SK-N-SH (cell line): Measurements from ENCODE around the gene WWC1. TPM values are rescaled to one million over a fixed set of nuclear protein-coding genes. Genes with fewer than 3 reads are reported as not detected.

Source experiments
- CTCF ChIA-PET: fragments of 300-600, 350-600 bp; formaldehyde crosslinking; extraction: SDS; loops from one replicate; lab custom pipeline; 2021; lab: Yijun Ruan, JAX
- POLR2A ChIA-PET: fragments of 350-600 bp; sonication (Branson Sonifier 250); formaldehyde crosslinking; extraction: SDS; loops from one replicate; lab custom pipeline; 2020; ENCODE audit warnings: antibody characterized with exemption, inconsistent platforms; lab: Yijun Ruan, JAX
- DNase-seq: peaks from one replicate; pipeline ENCODE4 v3.0.0; 2012
- H2AFZ ChIP-seq: fragments of 200-600 bp; sonication (generic); 2 replicates; pipeline ENCODE4 v1.8.1; 2016; ENCODE audit warnings: antibody characterized with exemption, mild to moderate bottlenecking, low read depth
- H3F3A ChIP-seq: fragments of 200-600 bp; sonication (generic); replicated peaks from 2 replicates; pipeline ENCODE3; 2016; ENCODE audit warnings: antibody characterized with exemption, mild to moderate bottlenecking; ENCODE audit not compliant: insufficient read depth
- H3K27ac ChIP-seq, 2 experiments: fragments of 200-500 bp in 1 of 2; fragments of 200-600 bp in 1 of 2; sonication (Bioruptor generic) in 1 of 2; sonication (generic), shearing (Covaris generic) in 1 of 2; 2 replicates each; pipeline versions ENCODE4 v1.5.1 to v1.6.1; 2014 to 2016; ENCODE audit warnings: low read depth in 2 of 2, inconsistent platforms in 1 of 2, low read length in 1 of 2, mild to moderate bottlenecking in 1 of 2, mixed read lengths in 1 of 2
- H3K27me3 ChIP-seq: fragments of 200-600 bp; sonication (generic), shearing (Covaris generic); 2 replicates; pipeline ENCODE4 v1.6.1; 2016; ENCODE audit warnings: mixed run types; ENCODE audit not compliant: insufficient read depth
- H3K36me3 ChIP-seq, 2 experiments: fragments of 200-500 bp in 1 of 2; fragments of 200-600 bp in 1 of 2; sonication (Bioruptor generic) in 1 of 2; sonication (generic) in 1 of 2; replicated peaks in 1 of 2; 2 replicates each; pipeline versions ENCODE3 to v1.5.1; 2014 to 2016; ENCODE audit warnings: low read length in 1 of 2, mild to moderate bottlenecking in 1 of 2; ENCODE audit not compliant: insufficient read depth in 2 of 2, control insufficient read depth in 1 of 2
- H3K4me1 ChIP-seq, 2 experiments: fragments of 200-500 bp in 1 of 2; fragments of 200-600 bp in 1 of 2; sonication (Bioruptor generic) in 1 of 2; sonication (generic), shearing (Covaris generic) in 1 of 2; 2 replicates each; pipeline versions ENCODE4 v1.5.1 to v1.6.1; 2014 to 2016; ENCODE audit warnings: low read depth in 1 of 2, low read length in 1 of 2, mixed run types in 1 of 2; ENCODE audit not compliant: insufficient read depth in 2 of 2, control insufficient read depth in 1 of 2
- H3K4me2 ChIP-seq: fragments of 200-600 bp; sonication (generic), shearing (Covaris generic); 2 replicates; pipeline ENCODE4 v1.6.1; 2017; ENCODE audit warnings: mixed run types
- H3K4me3 ChIP-seq, 2 experiments: fragments of 200-500 bp in 1 of 2; fragments of 200-600 bp in 1 of 2; sonication (Bioruptor generic) in 1 of 2; sonication (generic), shearing (Covaris generic) in 1 of 2; 2 replicates each; pipeline versions ENCODE4 v1.5.1 to v1.8.1; 2014 to 2016; ENCODE audit warnings: low read depth in 2 of 2, inconsistent platforms in 1 of 2, low read length in 1 of 2, mild to moderate bottlenecking in 1 of 2, mixed read lengths in 1 of 2, moderate library complexity in 1 of 2
- H3K79me2 ChIP-seq: fragments of 200-600 bp; sonication (generic); 2 replicates; pipeline ENCODE4 v1.8.1; 2017; ENCODE audit warnings: mild to moderate bottlenecking; ENCODE audit not compliant: insufficient read depth
- H3K9ac ChIP-seq: fragments of 200-600 bp; sonication (generic); 2 replicates; pipeline ENCODE4 v1.6.1; 2017; ENCODE audit warnings: mixed run types
- H3K9me2 ChIP-seq: fragments of 200-600 bp; sonication (generic); 2 replicates; pipeline ENCODE4 v1.6.1; 2017; ENCODE audit warnings: mixed run types
- H3K9me3 ChIP-seq: fragments of 200-600 bp; sonication (generic); 2 replicates; pipeline ENCODE4 v1.6.1; 2017; ENCODE audit warnings: mixed run types, mild to moderate bottlenecking, moderate library complexity
- H4K20me1 ChIP-seq: fragments of 200-600 bp; sonication (generic); 2 replicates; pipeline ENCODE4 v1.6.1; 2017; ENCODE audit warnings: mild to moderate bottlenecking, mixed run types; ENCODE audit not compliant: insufficient read depth
- CHD2 ChIP-seq: fragments of 150-350 bp; IDR thresholded peaks from 2 replicates; pipeline ENCODE4 v1.6.1; 2018; ENCODE audit warnings: low read length; ENCODE audit not compliant: partially characterized antibody
- EZH2phosphoT487 ChIP-seq: fragments of 200-600 bp; sonication (generic); IDR thresholded peaks from 2 replicates; pipeline ENCODE4 v1.6.1; 2017; ENCODE audit warnings: low read depth, mixed run types, mild to moderate bottlenecking, antibody characterized with exemption, moderate library complexity, borderline replicate concordance
- FOSL2 ChIP-seq: IDR thresholded peaks from 2 replicates; pipeline ENCODE4 v1.4.0; 2012; ENCODE audit warnings: low read depth, mild to moderate bottlenecking, moderate library complexity, borderline replicate concordance
- GABPA ChIP-seq: IDR thresholded peaks from 2 replicates; pipeline ENCODE4 v1.4.0; 2012; ENCODE audit warnings: low read depth, mild to moderate bottlenecking
- MXI1 ChIP-seq: IDR thresholded peaks from 2 replicates; pipeline ENCODE4 v1.6.1; 2012; ENCODE audit warnings: mild to moderate bottlenecking, low read depth, low read length, improper control_type of control experiment
- NRF1 ChIP-seq: IDR thresholded peaks from 2 replicates; pipeline ENCODE4 v1.6.1; 2012; ENCODE audit warnings: low read depth, mild to moderate bottlenecking, low read length
- RAD21 ChIP-seq: IDR thresholded peaks from 2 replicates; pipeline ENCODE4 v1.6.1; 2012; ENCODE audit warnings: mild to moderate bottlenecking, low read length
- RCOR1 ChIP-seq: fragments of 150-350 bp; IDR thresholded peaks from 2 replicates; pipeline ENCODE4 v1.6.1; 2017; ENCODE audit warnings: antibody characterized with exemption, low read length
- SMC3 ChIP-seq: IDR thresholded peaks from 2 replicates; pipeline ENCODE4 v1.6.1; 2012; ENCODE audit warnings: low read depth, low read length, improper control_type of control experiment
- TCF12 ChIP-seq: IDR thresholded peaks from 2 replicates; pipeline ENCODE4 v1.4.0; 2012
- TEAD4 ChIP-seq: IDR thresholded peaks from 2 replicates; pipeline ENCODE4 v1.4.0; 2012; ENCODE audit warnings: mild to moderate bottlenecking, borderline replicate concordance; ENCODE audit not compliant: insufficient read depth
- YY1 ChIP-seq: IDR thresholded peaks from 2 replicates; pipeline ENCODE4 v1.4.0; 2012; ENCODE audit warnings: low read depth, mild to moderate bottlenecking
- WGBS: methylation state at CpG from one replicate; pipeline ENCODE4 v1.1.6; 2017; ENCODE audit warnings: low lambda C conversion rate; 5-methylcytosine and 5-hydroxymethylcytosine counted together
- polyA plus RNA-seq, 3 experiments: library from polyadenylated mRNA; depleted of rRNA; stranded (reverse); fragments of >200 nt; gene quantifications; 2 replicates each; pipeline ENCODE4 v1.2.3, GENCODE V29; 2012
- TF ChIP-seq, protein P1 (sequence below): IDR thresholded peaks from 2 replicates; pipeline ENCODE4; 2012
- TF ChIP-seq, protein P2 (sequence below): IDR thresholded peaks from 2 replicates; pipeline ENCODE4 v1.4.0; 2012; ENCODE audit warnings: low read depth, borderline replicate concordance
- TF ChIP-seq, protein P3 (sequence below): IDR thresholded peaks from 2 replicates; pipeline ENCODE4 v1.4.0; 2012; ENCODE audit warnings: low read depth
- TF ChIP-seq, protein P4 (sequence below): fragments of 150-350 bp; IDR thresholded peaks from 2 replicates; pipeline ENCODE4 v1.6.1; 2017; ENCODE audit warnings: antibody characterized with exemption, low read length, low read depth, borderline replicate concordance

The WWC1 gene
- polyA plus RNA-seq, 1 of the 3 experiments (the other 2 are of a cell fraction) = 16.9 TPM

DNA sequence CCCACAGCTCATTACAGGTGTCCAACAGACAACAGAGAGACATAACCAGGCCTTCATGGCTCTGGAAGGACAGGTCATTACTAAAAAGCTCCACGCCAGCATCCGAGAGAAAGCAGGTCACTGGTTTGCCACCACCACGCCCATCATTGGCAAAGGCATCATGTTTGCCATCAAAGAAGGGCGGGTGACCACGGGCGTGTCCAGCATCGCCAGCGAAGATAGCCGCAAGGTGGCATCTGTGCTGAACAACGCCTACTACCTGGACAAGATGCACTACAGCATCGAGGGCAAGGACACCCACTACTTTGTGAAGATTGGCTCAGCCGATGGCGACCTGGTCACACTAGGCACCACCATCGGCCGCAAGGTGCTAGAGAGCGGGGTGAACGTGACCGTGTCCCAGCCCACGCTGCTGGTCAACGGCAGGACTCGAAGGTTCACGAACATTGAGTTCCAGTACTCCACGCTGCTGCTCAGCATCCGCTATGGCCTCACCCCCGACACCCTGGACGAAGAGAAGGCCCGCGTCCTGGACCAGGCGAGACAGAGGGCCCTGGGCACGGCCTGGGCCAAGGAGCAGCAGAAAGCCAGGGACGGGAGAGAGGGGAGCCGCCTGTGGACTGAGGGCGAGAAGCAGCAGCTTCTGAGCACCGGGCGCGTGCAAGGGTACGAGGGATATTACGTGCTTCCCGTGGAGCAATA lies 29.3 kb upstream of the WWC1 start:
- CTCF ChIA-PET = interaction anchor here (0.5 to 1.4 kb wide), 3 partner anchors 16 to 818 kb away, joined by 3 read pairs; no protein-coding TSS in a partner anchor
- Histone ChIP-seq H3K9ac (no peak overlapping the region), H3K9me3 (no peaks in the 10 kb centered on the region), H3K27me3 (no peaks in the 10 kb centered on the region), H3K9me2 (no peaks in the 10 kb centered on the region), H3K4me3 (no peak overlapping the region), H3K79me2 (no peaks in the 10 kb centered on the region)
- TF ChIP-seq, protein P1, sequence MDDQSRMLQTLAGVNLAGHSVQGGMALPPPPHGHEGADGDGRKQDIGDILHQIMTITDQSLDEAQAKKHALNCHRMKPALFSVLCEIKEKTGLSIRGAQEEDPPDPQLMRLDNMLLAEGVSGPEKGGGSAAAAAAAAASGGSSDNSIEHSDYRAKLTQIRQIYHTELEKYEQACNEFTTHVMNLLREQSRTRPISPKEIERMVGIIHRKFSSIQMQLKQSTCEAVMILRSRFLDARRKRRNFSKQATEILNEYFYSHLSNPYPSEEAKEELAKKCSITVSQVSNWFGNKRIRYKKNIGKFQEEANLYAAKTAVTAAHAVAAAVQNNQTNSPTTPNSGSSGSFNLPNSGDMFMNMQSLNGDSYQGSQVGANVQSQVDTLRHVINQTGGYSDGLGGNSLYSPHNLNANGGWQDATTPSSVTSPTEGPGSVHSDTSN = no peak
- TF ChIP-seq YY1 = no peak
- no peak for TF ChIP-seq NRF1
- no peak for TF ChIP-seq CHD2
- TF ChIP-seq FOSL2 = no peak
- TF ChIP-seq, protein P2, sequence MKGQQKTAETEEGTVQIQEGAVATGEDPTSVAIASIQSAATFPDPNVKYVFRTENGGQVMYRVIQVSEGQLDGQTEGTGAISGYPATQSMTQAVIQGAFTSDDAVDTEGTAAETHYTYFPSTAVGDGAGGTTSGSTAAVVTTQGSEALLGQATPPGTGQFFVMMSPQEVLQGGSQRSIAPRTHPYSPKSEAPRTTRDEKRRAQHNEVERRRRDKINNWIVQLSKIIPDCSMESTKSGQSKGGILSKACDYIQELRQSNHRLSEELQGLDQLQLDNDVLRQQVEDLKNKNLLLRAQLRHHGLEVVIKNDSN = no peak
- TF ChIP-seq SMC3 = no peak
- TF ChIP-seq, all 33 proteins: peak for 0
- H4K20me1 ChIP-seq = no peaks in the 10 kb centered on the region
- no peaks in the 10 kb centered on the region for H3K36me3 ChIP-seq
- 82% methylated on average over 34 of the region's 39 CpGs for WGBS
- no peak overlapping the region for H3K4me2 ChIP-seq
- no peaks in the 10 kb centered on the region; a peak in 1 of 4 replicates for H3K4me1 ChIP-seq
- no peak overlapping the region for H3K27ac ChIP-seq
- no peak overlapping the region for H2AFZ ChIP-seq
- DNase-seq = no peak
- H3F3A ChIP-seq = no peaks in the 10 kb centered on the region
- POLR2A ChIA-PET = no interaction called here

DNA sequence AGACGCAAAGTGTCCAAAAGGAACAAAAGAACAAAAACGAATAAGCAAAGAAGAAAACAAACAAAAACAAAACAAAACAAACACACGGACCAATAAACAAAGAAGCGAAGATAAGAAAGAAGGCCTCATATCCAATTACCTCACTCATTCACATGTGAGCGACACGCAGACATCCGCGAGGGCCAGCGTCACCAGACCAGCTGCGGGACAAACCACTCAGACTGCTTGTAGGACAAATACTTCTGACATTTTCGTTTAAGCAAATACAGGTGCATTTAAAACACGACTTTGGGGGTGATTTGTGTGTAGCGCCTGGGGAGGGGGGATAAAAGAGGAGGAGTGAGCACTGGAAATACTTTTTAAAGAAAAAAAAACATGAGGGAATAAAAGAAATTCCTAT lies 28.3 kb upstream of the WWC1 start:
- Histone ChIP-seq H3K4me1 (no peaks in the 10 kb centered on the region; a peak in 1 of 4 replicates), H3K9ac (no peak overlapping the region), H3K9me3 (no peaks in the 10 kb centered on the region), H3F3A (no peaks in the 10 kb centered on the region), H3K27ac (no peak overlapping the region), H3K4me2 (no peak overlapping the region), H3K79me2 (no peaks in the 10 kb centered on the region), H4K20me1 (no peaks in the 10 kb centered on the region), H3K9me2 (no peaks in the 10 kb centered on the region), H3K36me3 (no peaks in the 10 kb centered on the region), H3K4me3 (no peak overlapping the region), H2AFZ (no peak overlapping the region), H3K27me3 (no peaks in the 10 kb centered on the region)
- WGBS = 81% methylated on average over 13 of the region's 13 CpGs
- DNase-seq = no peak
- CTCF ChIA-PET = interaction anchor here (0.5 to 1.4 kb wide), 3 partner anchors 17 to 818 kb away, joined by 3 read pairs; no protein-coding TSS in a partner anchor
- POLR2A ChIA-PET = no interaction called here
- no peak for TF ChIP-seq NRF1
- no peak for TF ChIP-seq RAD21
- TF ChIP-seq, protein P3, sequence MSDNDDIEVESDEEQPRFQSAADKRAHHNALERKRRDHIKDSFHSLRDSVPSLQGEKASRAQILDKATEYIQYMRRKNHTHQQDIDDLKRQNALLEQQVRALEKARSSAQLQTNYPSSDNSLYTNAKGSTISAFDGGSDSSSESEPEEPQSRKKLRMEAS = no peak
- no peak for TF ChIP-seq TCF12
- no peak for TF ChIP-seq TEAD4
- TF ChIP-seq RCOR1 = no peak
- TF ChIP-seq GABPA = no peak
- no peak for TF ChIP-seq MXI1
- TF ChIP-seq EZH2phosphoT487 = no peak
- TF ChIP-seq, protein P4, sequence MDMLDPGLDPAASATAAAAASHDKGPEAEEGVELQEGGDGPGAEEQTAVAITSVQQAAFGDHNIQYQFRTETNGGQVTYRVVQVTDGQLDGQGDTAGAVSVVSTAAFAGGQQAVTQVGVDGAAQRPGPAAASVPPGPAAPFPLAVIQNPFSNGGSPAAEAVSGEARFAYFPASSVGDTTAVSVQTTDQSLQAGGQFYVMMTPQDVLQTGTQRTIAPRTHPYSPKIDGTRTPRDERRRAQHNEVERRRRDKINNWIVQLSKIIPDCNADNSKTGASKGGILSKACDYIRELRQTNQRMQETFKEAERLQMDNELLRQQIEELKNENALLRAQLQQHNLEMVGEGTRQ = no peak
